ENCODE measurements around the gene HOXD10.
A peak's percentile ranks its signal among the peaks of the same experiment; 100 is the strongest.

HOXD10 gene

GRCh38 chr2:176122052-176122682 lies 5.6 kb downstream of the HOXD10 start:
- H3K27ac ChIP-seq: no peak overlapping the region
- TF ChIP-seq, protein P1, sequence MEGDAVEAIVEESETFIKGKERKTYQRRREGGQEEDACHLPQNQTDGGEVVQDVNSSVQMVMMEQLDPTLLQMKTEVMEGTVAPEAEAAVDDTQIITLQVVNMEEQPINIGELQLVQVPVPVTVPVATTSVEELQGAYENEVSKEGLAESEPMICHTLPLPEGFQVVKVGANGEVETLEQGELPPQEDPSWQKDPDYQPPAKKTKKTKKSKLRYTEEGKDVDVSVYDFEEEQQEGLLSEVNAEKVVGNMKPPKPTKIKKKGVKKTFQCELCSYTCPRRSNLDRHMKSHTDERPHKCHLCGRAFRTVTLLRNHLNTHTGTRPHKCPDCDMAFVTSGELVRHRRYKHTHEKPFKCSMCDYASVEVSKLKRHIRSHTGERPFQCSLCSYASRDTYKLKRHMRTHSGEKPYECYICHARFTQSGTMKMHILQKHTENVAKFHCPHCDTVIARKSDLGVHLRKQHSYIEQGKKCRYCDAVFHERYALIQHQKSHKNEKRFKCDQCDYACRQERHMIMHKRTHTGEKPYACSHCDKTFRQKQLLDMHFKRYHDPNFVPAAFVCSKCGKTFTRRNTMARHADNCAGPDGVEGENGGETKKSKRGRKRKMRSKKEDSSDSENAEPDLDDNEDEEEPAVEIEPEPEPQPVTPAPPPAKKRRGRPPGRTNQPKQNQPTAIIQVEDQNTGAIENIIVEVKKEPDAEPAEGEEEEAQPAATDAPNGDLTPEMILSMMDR (IDR thresholded peaks at IDR 0.05; ENCODE audit: low read depth, low read length): no peak
- H3K27me3 ChIP-seq (ENCODE audit: insufficient read depth, low read depth, severe bottlenecking): peaks cover 98% of the 10 kb centered on the region
- no peak for DNase-seq
- H3K36me3 ChIP-seq: no peaks in the 10 kb centered on the region
- peaks cover 11% of the 10 kb centered on the region for H3K9me3 ChIP-seq (ENCODE audit: severe bottlenecking)
- peak overlapping the region; percentile 44 for H3K4me3 ChIP-seq (ENCODE audit: low read depth, low read length)

- H3K36me3 ChIP-seq: no peaks in the 10 kb centered on the region
- H3K27ac ChIP-seq: peak within 1 kb of the TSS; percentile 27; the same call in 1 of the 2 replicates
- TF ChIP-seq, protein P1 (IDR thresholded peaks at IDR 0.05; ENCODE audit: low read depth, low read length): no peak
- H3K27me3 ChIP-seq (ENCODE audit: insufficient read depth, low read depth, severe bottlenecking): peaks cover 98% of the 10 kb centered on the region
- DNase-seq: peak; percentile 61
- peak within 1 kb of the TSS; percentile 44 for H3K4me3 ChIP-seq (ENCODE audit: low read depth, low read length)
- H3K9me3 ChIP-seq (ENCODE audit: severe bottlenecking): peaks cover 7% of the 10 kb centered on the region
Measured at GRCh38 chr2:176122683-176123410, 6.3 kb downstream of the HOXD10 start, which contains the start of gene HOXD9. HOXD9 (plus strand) TSS chr2:176122719; CDS start chr2:176122769, 50 bp downstream.

GRCh38 chr2:176123411-176124109 lies 7.0 kb downstream of the HOXD10 start:
- TF ChIP-seq, protein P1 (IDR thresholded peaks at IDR 0.05; ENCODE audit: low read depth, low read length): no peak
- Histone ChIP-seq H3K27ac (no peak overlapping the region), H3K9me3 (ENCODE audit: severe bottlenecking) (peaks cover 7% of the 10 kb centered on the region), H3K27me3 (ENCODE audit: insufficient read depth, low read depth, severe bottlenecking) (peaks cover 98% of the 10 kb centered on the region), H3K36me3 (no peaks in the 10 kb centered on the region), H3K4me3 (ENCODE audit: low read depth, low read length) (peak overlapping the region; percentile 44; the same call in 1 of the 2 replicates)
- no peak for DNase-seq

DNA sequence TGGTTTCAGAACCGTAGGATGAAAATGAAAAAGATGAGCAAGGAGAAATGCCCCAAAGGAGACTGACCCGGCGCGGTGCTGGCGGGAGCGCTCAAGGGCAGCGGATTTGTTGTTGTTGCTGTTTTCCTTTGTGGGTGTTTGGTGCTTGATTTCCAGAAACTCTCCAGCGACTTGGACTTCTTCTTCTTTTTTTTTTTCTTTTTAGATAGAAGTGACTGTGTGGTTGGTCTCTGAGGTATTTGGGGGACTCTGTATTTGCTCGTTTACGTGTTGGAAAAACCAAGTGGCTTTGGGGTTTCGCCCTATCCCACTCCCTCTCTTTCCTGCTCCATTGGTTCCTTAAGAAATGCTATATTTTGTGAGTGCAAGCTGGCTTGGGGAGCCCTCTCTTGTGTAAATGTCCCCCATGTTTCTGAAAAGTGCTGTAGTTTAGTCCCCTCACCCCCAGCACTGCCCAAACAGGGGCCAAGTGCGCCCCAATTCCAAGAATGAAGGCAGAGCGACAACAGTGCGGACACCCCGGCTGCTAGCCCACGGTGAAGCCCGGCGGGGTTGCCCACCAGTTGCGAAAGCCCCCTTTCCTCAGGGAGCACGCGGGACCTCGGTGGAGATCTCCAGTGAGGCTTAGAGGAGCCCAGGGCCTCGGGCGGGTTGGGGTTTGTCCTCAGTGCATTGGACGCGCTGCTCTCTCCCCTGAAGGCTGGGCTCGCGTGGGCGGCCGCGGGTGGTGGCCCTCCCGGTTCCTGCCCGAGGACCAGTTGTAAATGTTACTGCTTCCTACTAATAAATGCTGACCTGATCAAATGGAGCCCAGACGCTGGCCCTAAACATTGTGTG lies 7.8 kb downstream of the HOXD10 start:
- Histone ChIP-seq H3K36me3 (no peaks in the 10 kb centered on the region), H3K4me3 (ENCODE audit: low read depth, low read length) (no peak overlapping the region), H3K9me3 (ENCODE audit: severe bottlenecking) (peaks cover 9% of the 10 kb centered on the region), H3K27me3 (ENCODE audit: insufficient read depth, low read depth, severe bottlenecking) (peaks cover 99% of the 10 kb centered on the region), H3K27ac (no peak overlapping the region)
- TF ChIP-seq, protein P1 (IDR thresholded peaks at IDR 0.05; ENCODE audit: low read depth, low read length): no peak
- no peak for DNase-seq

DNA sequence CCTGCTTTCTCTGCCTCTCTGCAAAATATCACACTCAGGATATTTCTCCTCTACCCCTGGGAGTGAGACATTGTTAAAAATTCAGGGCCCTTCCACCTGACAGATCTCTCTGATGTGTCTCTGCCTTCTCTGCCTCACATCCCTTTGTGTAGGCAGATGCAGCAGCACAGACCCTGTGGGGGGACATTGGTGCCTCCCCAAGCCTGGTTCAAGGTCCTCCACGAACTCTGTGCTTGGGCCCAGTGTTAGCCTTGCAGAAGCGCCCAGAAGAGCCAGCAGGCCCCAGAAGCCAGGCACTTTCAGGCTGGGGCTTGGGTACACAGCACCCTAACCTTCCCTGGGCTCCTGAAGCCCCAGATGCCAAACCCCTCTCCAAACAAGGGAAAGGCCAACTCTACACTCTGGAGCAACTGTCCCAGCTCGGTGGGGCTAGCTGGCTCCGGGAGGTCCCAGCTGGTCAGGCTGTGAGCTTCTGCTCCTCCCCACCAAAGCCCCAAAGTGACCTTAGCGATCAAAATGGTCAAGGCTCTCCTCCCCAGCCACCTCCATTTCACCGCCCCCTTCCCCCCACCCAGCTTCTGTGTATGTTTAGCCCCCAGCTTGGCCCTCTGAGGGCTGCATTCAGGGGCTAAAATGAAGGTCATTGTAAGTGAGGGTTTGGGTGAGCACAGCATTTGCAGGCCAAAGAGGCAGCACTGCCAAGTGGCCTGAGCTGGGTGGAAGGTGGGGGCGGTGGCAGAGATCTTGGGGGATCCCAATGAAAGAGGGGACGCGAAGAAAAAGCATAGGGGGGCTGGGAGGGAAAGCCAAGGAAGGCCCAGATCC lies 8.6 kb downstream of the HOXD10 start:
- TF ChIP-seq, protein P1 (IDR thresholded peaks at IDR 0.05; ENCODE audit: low read depth, low read length): no peak

More for the DNA sequence above, 8.6 kb downstream of the HOXD10 start:
- H3K9me3 ChIP-seq (ENCODE audit: severe bottlenecking): peaks cover 12% of the 10 kb centered on the region
- no peak for DNase-seq
- H3K4me3 ChIP-seq (ENCODE audit: low read depth, low read length): no peak overlapping the region
- no peak overlapping the region for H3K27ac ChIP-seq
- H3K27me3 ChIP-seq (ENCODE audit: insufficient read depth, low read depth, severe bottlenecking): peaks cover 94% of the 10 kb centered on the region
- no peaks in the 10 kb centered on the region for H3K36me3 ChIP-seq
